ENCODE data around the gene HSPA6.
"Not testable (repeated sequence)": the region's sequence is repeated elsewhere in the genome, so short reads cannot be mapped to it uniquely, and the experiment has no call there.

HSPA6 gene

GRCh38 chr1:161540570-161540960 lies 16.2 kb downstream of the HSPA6 start:
- DNase-seq (ENCODE audit: extremely low spot score); POLR2A ChIA-PET; CTCF ChIA-PET: not testable (repeated sequence)

DNA sequence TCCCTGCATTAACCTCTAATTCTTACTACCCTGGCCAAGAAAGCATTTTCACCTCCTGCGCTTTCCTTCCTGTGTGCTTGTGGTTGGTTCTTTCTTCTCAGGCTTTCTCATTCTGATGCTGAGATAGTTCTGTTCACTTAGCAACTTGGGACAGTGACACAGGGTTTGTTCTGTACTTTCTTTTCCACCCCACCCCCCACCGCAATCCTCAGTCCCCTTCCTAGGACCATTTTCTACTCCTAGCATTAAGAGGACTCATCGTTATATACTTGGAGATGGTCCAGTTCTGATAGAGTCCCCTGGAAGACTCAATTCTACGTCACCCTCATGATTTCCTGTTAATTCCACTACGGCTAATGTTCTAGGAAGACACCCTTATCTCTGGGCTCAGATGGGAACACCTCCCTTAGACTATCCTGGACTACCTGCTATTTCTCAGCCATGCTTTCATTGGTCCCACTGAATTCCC lies 17.8 kb downstream of the HSPA6 start:
- POLR2A ChIA-PET, CTCF ChIA-PET: not testable (repeated sequence)
- peak; percentile 39 for DNase-seq (ENCODE audit: extremely low spot score)

DNA sequence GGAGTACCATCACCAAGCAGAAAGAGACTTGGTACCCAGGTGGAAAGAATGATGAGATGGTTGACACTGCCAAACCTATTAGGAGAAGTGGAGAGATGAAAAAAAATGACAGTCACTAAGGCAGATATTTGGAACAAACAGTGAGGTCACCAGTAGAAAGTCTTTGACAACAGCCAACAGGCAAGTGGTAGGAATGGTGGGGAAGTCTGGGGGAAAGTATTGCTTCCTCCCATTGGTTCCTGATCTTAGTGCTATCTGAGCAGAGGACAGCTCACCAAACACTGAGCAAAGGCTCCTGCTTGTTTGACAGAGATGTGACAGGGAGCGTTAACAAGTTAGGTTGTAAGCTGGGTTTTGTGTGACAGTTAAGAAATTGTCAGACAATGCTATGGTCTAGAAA lies 18.8 kb downstream of the HSPA6 start:
- POLR2A ChIA-PET; CTCF ChIA-PET; DNase-seq (ENCODE audit: extremely low spot score): not testable (repeated sequence)

DNA sequence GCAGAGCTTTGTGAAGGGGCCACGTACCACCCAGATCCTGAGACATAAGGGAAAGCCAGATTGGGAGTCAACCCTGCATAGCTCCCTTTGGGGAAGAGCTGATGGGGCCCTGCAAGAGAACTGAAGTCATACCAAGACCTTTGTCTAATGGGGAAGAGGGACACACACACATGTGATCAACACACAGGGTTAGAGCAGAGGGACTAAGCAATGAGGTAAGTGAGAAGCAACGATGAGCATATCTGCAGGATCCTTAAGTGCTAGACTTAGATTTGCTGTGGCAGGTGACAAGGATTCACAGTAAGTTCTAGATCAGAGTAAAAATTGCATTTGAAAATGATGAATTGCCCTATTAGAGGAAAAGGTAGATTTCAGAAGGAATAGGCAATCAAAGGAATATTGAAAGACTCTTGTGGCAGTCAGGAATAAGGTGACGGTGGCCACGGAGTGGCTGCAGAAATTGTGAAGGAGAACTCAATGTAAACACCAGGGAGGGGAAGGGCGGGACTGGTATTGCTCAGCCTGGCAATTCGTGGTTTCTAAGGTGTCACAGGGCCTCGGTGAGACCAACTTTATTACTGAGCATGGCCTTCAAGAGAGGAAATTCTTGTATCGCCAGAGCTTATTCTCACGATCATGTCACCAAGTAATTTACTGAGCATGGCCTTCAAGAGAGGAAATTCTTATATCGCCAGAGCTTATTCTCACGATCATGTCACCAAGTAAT lies 20.8 kb downstream of the HSPA6 start:
- POLR2A ChIA-PET; DNase-seq (ENCODE audit: extremely low spot score); CTCF ChIA-PET: not testable (repeated sequence)

DNA sequence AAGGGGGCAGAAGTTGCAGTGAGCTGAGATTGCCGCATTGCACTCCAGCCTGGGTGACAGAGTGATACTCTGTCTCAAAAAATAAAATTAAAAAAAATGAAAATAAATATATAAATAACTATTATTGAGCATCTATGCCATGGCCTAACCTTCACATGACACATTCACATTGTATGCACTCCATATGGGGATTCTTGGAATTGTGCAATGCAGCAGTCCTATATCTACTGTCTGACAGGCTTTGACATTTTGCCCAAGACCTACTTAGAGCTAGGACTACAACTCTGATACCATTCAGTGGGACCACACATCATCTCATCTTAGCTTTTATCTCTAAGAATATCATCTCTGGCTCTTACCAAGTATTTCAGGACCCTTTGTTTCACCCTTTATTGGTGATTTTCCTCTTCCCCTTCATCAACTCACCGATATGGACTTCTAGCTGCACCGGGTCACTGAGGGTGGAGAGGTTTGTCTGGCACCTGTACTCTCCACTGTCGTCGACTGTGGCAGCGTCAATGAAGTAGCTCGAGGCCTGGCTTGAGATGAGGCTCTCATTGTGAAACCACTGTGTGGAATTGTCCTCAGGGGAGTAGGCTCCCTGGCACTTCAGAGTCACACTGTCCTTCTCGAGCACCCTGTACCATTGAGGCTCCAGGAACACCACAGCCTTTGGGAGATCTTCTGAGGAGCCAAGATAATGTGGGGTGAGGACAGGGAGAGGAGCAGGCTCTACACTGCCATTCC lies 23.8 kb downstream of the HSPA6 start:
- POLR2A ChIA-PET; DNase-seq (ENCODE audit: extremely low spot score): not testable (repeated sequence)
- CTCF ChIA-PET = interaction anchor here (1.4 kb wide), 1 partner anchor 193 kb away, joined by 3 read pairs; no protein-coding TSS in a partner anchor

DNA sequence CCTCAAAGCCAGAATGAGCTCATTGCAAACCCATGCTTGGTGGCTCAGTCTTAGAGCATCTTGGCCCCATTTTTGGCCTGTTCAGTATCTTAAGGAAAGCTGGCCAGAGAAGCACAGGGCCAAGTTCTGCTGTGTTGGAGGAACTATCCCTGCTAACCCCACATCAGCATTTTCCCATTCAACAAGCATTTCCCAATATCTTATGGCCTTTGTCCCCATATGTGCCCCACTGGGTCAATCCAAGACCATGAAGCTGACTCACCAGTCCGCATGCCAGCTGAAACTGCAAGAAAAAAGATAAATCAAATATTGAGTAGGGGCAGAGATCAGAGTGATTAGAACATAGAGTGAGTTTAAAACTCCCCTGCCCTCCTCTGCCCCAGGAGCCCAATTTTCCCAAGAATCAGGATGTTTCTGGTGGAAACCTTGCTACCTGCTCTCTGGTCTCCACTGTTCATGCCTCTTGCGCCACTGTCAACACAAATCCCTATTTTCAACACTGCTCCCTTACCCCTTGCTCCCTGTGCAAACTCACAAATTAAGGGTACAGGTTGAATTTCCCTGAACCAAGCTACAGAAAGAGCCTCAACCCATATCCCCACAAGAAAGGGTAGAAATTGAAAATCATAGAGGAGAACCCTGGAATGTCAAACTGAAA lies 24.5 kb downstream of the HSPA6 start:
- POLR2A ChIA-PET; DNase-seq (ENCODE audit: extremely low spot score): not testable (repeated sequence)
- CTCF ChIA-PET = interaction anchor here (1.4 kb wide), 1 partner anchor 192 kb away, joined by 3 read pairs; no protein-coding TSS in a partner anchor

DNA sequence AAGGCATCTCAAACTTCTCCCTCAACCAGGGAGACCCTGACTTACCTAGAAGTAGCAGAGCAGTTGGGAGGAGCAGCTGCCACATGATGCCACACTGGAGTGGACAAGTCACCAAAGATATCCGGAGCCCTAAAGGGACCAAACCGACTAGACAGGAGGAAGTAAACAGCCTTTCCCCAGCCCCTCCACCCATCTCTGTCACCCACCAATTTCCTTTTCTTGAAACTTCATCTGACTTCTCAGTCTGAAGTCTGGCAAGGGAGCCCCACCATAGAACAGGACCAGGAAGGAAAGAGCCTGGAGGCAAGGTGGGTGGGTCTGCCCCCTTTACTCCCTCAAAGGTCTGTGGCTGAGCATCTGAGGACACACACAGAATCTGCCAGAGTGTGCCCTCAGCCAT lies 25.3 kb downstream of the HSPA6 start, which contains the start of gene FCGR3A:
FCGR3A (minus strand) TSS at position 167 of the 400 bp plus-strand sequence; CDS start at position 85, 82 bp downstream.
- ChIA-PET POLR2A (no interaction called here), CTCF (no interaction called here)

DNA sequence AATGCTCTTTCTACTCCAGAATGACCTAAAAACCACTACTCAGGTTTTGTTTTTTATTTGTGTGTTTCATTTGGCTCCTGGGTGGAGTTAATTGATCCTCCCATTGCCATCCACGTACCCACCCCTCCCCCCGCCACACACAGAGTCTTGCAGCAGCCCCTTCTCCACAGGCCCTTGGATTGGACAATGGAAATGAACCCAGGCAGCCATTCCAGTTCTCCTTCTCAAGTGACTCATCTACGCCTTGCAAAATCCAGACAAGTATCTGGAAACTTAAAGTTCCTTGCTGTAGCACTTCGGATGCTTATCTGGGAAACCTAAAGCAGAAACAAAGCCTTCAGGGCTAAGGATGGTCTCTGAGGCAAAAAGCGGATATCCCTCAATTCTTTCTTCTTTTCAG lies 26.6 kb downstream of the HSPA6 start:
- POLR2A ChIA-PET, CTCF ChIA-PET: not testable (repeated sequence)

More for the DNA sequence above, 25.3 kb downstream of the HSPA6 start, which contains the start of gene FCGR3A:
- TF ChIP-seq, protein P1, sequence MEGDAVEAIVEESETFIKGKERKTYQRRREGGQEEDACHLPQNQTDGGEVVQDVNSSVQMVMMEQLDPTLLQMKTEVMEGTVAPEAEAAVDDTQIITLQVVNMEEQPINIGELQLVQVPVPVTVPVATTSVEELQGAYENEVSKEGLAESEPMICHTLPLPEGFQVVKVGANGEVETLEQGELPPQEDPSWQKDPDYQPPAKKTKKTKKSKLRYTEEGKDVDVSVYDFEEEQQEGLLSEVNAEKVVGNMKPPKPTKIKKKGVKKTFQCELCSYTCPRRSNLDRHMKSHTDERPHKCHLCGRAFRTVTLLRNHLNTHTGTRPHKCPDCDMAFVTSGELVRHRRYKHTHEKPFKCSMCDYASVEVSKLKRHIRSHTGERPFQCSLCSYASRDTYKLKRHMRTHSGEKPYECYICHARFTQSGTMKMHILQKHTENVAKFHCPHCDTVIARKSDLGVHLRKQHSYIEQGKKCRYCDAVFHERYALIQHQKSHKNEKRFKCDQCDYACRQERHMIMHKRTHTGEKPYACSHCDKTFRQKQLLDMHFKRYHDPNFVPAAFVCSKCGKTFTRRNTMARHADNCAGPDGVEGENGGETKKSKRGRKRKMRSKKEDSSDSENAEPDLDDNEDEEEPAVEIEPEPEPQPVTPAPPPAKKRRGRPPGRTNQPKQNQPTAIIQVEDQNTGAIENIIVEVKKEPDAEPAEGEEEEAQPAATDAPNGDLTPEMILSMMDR (IDR thresholded peaks at IDR 0.05; ENCODE audit: control extremely low read depth, extremely low read depth, low read depth, missing control alignments) = no peak
- DNase-seq (ENCODE audit: extremely low spot score) = no peak

DNA sequence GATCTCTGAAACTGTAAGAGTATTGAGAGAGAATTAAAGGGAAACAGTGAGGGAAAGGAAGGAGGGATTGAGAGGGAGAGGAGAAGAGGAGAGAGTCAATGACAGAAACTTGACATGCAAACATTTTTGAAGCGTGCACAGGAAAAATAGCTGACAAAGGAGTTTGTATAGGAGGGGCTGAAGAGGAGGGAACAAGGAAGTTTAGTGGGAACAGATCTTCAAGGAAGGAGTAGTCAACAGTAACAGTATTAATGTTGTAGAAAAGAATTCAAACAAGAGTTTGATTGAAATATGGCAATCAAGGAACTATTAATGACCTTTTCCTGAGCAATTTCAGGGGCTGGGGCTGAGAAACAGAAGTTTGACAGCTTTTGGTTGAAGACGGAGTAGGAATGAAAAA lies 29.3 kb downstream of the HSPA6 start:
- POLR2A ChIA-PET; DNase-seq (ENCODE audit: extremely low spot score); CTCF ChIA-PET: not testable (repeated sequence)

More for the DNA sequence above, 26.6 kb downstream of the HSPA6 start:
- DNase-seq (ENCODE audit: extremely low spot score) = not testable (repeated sequence)

DNA sequence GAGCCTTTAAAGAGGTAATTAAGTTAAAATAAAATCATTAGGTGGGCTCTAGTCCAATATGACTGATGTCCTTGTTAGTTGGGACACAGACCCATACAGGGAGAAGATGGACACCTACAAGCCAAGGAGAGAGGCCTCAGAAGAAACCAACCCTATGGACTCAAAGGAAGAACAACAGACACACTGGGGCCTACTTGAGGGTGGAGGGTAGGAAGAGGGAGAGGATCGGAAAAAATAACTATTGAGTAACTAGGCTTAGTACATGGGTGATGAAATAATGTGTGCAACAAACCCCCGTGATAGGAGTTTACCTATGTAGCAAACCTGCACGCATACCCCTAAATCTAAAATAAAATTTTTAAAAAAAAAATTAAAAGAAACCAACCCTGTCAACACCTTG lies 30.0 kb downstream of the HSPA6 start:
- POLR2A ChIA-PET; DNase-seq (ENCODE audit: extremely low spot score); CTCF ChIA-PET: not testable (repeated sequence)

GRCh38 chr1:161554815-161555417 lies 30.6 kb downstream of the HSPA6 start:
- DNase-seq (ENCODE audit: extremely low spot score); CTCF ChIA-PET; POLR2A ChIA-PET: not testable (repeated sequence)

DNA sequence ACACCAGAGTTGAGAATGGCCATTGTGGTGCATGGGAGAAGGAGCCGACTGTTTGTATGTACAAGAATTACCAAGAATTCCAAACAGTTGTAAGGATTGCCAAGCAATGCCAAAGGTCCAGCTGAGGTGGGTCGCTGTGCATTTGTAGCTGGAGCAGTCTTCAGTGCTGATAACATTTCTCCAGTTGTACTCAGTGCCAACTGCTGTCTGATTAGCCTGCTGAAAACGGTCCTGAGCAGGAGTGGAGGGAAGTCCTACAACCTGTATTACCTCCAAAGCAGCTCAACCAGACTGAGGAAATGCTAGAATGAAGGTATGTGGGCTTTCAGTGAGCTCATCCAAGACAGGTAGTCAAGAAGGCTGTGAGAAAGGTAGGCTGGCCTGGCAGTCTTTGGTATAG lies 31.8 kb downstream of the HSPA6 start:
- CTCF ChIA-PET; POLR2A ChIA-PET; DNase-seq (ENCODE audit: extremely low spot score): not testable (repeated sequence)

GRCh38 chr1:161556990-161557389 lies 32.6 kb downstream of the HSPA6 start:
- DNase-seq (ENCODE audit: extremely low spot score); CTCF ChIA-PET; POLR2A ChIA-PET: not testable (repeated sequence)

DNA sequence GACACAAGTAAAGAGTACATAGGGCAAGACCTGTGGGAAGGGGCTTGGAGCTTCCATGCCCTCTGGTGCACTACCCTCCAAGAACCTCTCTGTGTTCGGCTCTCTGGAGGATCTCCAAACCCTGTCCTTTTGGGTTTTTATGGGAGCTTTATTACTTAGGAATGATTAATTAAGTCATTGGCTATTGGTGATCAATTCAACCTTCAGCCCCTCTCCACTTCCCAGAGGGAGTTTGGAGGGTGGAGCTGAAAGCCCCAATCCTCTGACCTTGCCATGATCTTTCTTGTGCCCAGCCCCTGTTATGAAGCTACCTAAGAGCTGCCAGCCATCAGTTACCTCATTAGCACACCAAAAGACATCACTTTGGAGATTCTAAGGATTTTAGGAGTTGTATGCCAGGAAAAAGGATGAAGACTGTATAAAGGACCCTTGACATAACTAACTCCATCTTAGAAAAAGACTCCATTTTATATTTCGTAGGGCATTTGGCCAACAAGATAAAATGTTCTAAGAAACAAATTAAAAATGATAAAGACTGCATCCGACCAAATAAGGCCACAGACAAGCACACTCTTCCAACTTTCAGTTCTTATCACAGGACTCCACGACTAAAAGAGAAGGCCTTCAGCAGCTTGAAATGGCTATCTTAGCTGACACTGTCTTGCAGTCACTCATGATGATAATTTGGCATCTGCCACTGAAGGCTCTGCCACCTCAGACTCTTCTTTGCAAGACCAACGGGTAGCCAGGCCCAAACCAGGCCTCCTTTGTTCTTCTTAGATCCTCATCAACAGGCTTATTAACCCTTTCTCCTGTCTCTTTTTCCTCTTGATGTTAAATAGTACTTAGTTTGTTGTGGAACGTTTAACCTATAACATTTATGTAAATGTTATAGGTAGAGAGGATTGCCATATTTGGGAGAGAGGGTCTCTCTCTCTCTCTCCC lies 33.4 kb downstream of the HSPA6 start:
- DNase-seq (ENCODE audit: extremely low spot score); CTCF ChIA-PET; POLR2A ChIA-PET: not testable (repeated sequence)

- CTCF ChIA-PET, POLR2A ChIA-PET: not testable (repeated sequence)
- peak; percentile 4 for DNase-seq (ENCODE audit: extremely low spot score)
Observed at GRCh38 chr1:161560960-161561715, 36.8 kb downstream of the HSPA6 start.
